ENCODE results near the gene SPTBN5.

The SPTBN5 gene

DNA sequence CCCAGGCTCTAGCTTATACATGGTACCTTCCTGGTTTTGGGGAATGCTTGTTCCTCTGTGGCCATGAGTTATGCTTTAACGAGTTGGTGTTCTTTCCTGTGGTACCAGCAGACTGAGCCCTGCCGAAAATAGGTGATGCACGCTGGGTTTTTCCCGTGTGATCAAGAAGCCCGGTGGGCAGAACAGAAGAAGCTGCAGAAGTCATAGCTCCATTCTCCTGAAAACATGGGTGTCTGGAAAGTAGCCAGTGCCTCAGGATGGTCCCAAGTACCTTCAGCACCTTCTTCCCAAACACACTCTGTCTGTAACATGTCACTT, 94.4 kb downstream of the SPTBN5 start:
- DNase-seq (ENCODE audit: insufficient read length) (no peak), FAIRE-seq (peak; percentile 61)
- no peak for TF ChIP-seq POLR2A (IDR thresholded peaks at IDR 0.05; ENCODE audit: low read depth, low read length)
- no peak for TF ChIP-seq POLR2AphosphoS5 (IDR thresholded peaks at IDR 0.05; ENCODE audit: low read depth, low read length)

DNA sequence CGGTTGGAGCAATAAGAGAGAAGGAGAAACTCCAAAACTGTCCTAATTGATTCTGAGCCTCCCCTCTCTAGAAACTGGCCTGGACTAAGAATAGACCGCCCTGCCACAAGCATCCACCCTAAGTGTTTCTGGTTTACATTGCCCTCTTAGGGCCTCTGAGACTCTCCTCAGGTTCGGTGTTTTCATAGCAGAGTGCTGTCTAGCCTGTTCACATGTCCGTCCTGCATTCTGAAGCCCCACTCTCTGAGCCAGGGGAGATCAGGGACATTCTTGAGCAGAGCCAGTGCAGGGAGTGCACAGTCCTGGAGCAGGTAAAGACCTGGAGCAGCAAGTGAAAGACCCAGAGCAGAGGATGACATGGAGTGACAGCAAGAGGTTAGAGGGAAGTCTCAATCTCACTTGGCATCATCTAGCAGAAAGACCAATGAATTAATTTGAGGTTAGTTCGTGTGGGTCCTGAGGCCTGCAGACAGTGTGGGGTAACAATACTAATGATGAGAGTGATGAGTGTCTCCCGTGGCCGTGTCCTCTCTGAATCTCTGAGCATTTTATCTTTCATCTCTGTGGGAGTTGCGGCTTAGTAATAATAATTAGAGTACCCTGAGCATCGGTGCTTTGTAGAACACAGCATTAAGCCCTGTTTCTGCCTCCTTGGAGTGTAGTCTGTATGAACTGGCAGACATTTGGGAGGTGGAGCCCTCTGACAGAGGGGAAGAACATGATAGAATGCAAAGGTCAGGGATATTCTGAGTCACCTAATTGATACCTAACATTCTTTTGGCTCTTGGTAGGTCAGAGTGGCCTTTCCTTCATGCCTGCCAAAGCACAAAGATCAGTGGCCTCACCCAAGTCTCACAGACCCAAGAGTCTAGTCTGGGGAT, 95.0 kb downstream of the SPTBN5 start:
- TF ChIP-seq TAF1 (IDR thresholded peaks at IDR 0.05; ENCODE audit: borderline replicate concordance, low read depth, low read length) (no peak), POLR2AphosphoS5 (IDR thresholded peaks at IDR 0.05; ENCODE audit: low read depth, low read length) (no peak), POLR2A (IDR thresholded peaks at IDR 0.05; ENCODE audit: low read depth, low read length) (no peak)
- FAIRE-seq (no peak), DNase-seq (ENCODE audit: insufficient read length) (no peak)
